HG03378 (cell line): ENCODE data around the gene NLRC3.
"Not testable (repeated sequence)": the region's sequence is repeated elsewhere in the genome, so short reads cannot be mapped to it uniquely, and the experiment has no call there.

Experiments used
- ATAC-seq: cut with Tn5 transposase; IDR thresholded peaks from one replicate; pipeline ENCODE4 v1.9.1; 2021; ENCODE audit warnings: mild to moderate bottlenecking, moderate library complexity; ENCODE audit not compliant: unreplicated experiment

NLRC3 gene

DNA sequence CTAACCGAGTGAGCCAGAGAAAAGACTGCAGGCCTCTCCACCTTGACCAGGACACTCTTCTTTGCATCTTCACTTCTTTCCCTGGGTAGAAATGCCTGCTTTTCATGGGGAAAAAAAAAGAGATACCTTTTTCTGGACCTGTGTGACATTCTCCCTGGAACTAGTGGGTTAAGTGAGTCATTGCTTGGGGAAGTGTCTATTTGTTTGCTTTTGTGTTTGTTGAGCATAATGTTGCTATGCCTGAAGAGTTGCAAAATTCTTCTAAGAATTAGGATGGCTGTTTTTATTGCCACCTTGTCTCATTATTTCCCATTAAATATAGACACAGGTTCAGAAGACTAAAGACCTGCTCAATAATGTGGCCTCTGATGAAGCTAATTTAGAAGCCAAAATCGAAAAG lies 57.6 kb downstream of the NLRC3 start:
- no peak for ATAC-seq

- no peak for ATAC-seq
These were observed 58.2 kb downstream of the NLRC3 start for GRCh38 chr16:3518986-3519348.

- ATAC-seq, result no peak
These were observed 58.8 kb downstream of the NLRC3 start for GRCh38 chr16:3518292-3518985.

GRCh38 chr16:3515897-3516296 lies 61.3 kb downstream of the NLRC3 start:
- no peak for ATAC-seq

DNA sequence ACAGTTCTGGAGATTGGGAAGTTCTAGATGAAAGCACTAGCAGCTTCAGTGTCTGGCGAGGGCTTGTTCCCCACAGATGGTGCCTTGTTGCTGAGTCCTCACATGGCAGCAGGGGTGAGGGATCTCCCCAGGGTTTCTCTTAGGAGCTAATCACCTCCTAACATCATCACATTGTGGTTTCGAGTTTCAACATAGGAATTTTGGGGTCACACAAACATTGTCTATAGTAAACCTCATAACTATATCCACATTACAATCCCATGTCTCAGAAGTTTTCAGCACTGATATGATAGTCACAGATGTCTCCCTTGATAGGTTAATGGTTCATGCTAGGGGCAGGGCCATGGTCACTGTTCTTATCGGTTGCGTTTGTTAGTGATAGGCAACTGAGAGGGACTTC lies 62.6 kb downstream of the NLRC3 start:
- ATAC-seq, result no peak

DNA sequence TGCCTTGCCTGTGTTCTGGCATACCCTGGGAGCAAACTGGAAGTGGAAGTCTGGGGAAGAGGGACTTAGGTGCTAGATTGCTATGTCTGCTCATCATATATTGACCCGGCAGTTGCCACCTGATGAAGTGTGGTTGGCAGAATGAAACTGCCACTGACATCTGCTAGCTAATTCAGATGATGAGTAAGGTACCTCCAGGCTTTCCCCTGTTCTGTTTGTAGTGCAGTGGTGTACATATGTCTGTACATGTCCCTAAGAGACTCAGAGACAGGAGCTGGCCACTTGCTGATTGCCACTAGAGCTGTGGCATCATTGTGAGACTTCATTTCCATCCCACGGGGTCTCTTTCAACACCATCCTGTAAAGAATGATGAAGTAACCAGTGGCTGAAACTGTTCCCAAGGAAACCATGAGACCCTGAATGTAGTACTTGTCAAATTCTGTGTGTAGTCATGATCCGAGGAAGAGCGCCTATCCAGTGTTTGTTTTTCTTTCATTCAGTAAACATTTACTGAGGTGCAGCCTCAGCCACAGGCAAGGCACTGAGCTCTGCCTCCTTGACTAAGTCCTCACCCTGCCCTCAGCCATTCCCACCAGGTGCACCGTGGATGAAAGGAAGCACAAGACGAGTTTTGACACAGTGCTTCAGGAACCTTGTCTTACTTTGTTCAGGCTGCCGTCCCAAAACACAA lies 63.2 kb downstream of the NLRC3 start:
- no peak for ATAC-seq

- no peak for ATAC-seq
These were observed 65.7 kb downstream of the NLRC3 start for GRCh38 chr16:3511286-3512180.

- no peak for ATAC-seq
These were observed 66.8 kb downstream of the NLRC3 start for GRCh38 chr16:3510416-3510815.

GRCh38 chr16:3509470-3509928 lies 67.7 kb downstream of the NLRC3 start:
- no peak for ATAC-seq

GRCh38 chr16:3508736-3509135 lies 68.5 kb downstream of the NLRC3 start:
- ATAC-seq, result no peak

DNA sequence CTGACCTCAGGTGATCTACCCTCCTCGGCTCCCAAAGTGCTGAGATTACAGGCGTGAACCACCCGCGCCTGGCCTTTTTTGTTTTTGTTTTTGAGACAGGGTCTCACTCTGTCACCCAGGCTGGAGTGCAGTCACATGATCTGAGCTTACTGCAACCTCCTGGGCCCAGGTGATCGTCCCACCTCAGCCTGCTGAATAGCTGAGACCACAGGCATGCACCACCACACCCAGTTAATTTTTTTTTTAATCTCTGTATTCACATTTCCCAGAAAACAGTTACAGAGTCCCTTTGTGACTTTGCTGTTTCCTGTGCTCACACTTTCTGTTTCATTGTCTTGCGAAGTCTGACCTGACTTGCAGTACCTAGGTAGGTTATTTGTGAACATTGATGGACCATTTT lies 73.7 kb downstream of the NLRC3 start:
- no peak for ATAC-seq

- no peak for ATAC-seq
These were observed 75.3 kb downstream of the NLRC3 start for GRCh38 chr16:3501783-3502400.

DNA sequence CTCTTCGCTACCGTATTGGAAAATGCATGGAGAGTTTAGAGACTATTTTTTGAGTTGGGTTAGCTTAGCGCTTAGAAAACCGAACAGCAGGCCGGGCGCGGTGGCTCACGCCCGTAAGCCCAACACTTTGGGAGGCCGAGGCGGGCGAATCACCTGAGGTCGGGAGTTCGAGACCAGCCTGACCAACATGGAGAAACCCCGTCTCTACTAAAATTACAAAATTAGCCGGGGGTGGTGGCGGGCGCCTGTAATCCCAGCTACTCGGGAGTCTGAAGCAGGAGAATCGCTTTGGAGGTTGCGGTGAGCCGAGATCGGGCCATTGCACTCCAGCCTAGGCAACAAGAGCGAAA lies 75.8 kb downstream of the NLRC3 start:
- ATAC-seq, result not testable (repeated sequence)

DNA sequence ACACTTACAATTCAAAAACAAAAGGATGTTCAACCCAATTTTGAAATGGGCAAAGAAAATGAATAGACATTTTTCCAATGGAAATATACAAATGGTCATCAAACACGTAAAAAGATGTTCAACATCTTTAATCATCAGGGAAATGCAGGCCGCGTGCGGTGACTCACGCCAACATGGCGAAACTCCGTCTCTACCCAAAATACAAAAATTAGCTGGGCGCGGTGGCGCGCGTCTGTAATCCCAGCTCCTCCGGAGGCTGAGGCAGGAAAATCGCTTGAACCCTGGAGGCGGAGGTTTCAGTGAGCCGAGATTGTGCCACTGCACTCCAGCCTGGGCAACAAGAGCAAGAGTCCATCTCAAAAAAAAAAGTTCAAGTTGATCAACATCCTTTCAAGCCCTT lies 78.2 kb downstream of the NLRC3 start:
- ATAC-seq, result no peak

GRCh38 chr16:3497771-3498170 lies 79.4 kb downstream of the NLRC3 start:
- ATAC-seq, result no peak

DNA sequence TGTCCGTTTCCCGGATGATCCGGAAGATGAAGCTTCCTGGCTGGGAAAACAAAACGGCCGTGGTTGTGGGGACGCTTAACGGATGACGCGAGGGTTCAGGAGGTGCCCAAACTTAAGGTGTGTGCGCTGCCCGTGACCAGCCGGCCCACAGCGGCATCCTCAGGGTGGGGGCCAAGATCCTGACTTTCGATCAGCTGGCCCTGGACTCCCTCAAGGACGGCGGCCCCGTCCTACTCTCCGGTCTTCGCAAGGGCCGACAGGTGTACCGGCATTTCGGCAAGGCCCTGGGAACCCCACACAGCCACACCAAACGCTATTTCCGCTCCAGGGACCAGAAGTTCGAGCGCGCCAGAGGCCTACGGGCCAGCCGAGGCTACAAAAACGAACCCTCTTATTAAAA lies 80.8 kb downstream of the NLRC3 start:
- no peak for ATAC-seq

- no peak for ATAC-seq
These were observed 82.0 kb downstream of the NLRC3 start, which contains the start of gene C16orf90 for GRCh38 chr16:3495176-3495575. Gene C16orf90, minus strand, starts transcription at chr16:3495489. Its CDS starts 68 bp downstream, at chr16:3495421.

GRCh38 chr16:3494386-3494973 lies 82.7 kb downstream of the NLRC3 start:
- no peak for ATAC-seq

GRCh38 chr16:3492356-3492755 lies 84.8 kb downstream of the NLRC3 start:
- no peak for ATAC-seq

DNA sequence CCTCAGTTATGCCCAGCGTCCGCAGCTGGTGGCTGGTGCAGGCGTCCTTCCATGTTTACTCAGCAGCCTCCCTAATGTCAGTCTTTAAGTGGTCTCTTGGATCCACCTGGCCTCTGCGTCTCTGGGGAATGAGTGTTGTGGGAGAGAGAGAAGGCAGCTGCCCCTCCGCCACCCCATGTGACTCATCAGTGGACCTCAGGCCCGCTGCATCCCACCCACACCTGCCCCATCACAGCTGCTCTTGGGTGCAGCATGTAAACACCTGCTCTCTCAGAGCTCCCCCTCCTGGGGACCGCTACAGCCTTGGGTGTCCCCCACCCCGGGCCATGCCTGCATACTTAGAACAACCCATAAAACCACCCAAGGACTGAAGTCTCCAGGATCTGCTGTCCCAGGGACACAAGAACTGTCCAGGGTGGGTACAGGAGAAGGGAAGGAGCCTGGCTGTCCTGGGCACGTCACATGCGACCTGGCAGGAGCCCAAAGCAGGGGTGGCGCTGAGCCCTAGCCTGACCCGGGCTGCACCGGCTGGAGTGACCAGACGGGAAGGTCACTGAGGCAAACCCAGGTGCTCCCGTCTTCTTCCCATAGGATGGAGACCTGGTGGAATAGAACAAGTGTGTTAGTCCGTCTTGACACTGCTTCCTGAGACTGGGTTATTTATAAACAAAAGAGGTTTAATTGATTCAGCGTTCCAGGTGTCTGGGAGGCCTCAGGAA lies 86.1 kb downstream of the NLRC3 start:
- no peak for ATAC-seq
